ENCODE results near the gene PAXX. TPM values are rescaled to one million over a fixed set of nuclear protein-coding genes. Genes with fewer than 3 reads are reported as not detected.

Gene PAXX
- total RNA-seq, 1 donor from 2014 or later: 15.3 TPM

- no peak overlapping the region for H3K4me3 ChIP-seq (ENCODE audit: insufficient read depth, low read depth, low read length)
- no peak overlapping the region for H3K9ac ChIP-seq (ENCODE audit: low read length)
- no peaks in the 10 kb centered on the region for H3K9me3 ChIP-seq (ENCODE audit: insufficient read depth, low read depth, low read length)
- H3K27me3 ChIP-seq (ENCODE audit: insufficient read depth, low read length): no peaks in the 10 kb centered on the region
- Mint-ChIP-seq H3K4me1 (ENCODE audit: low read depth, unreplicated experiment) (no peaks in the 10 kb centered on the region), H3K4me3 (ENCODE audit: unreplicated experiment) (no peak overlapping the region), H3K9me3 (ENCODE audit: unreplicated experiment) (peaks cover 3% of the 10 kb centered on the region), H3K27ac (ENCODE audit: unreplicated experiment) (no peak overlapping the region), H3K36me3 (ENCODE audit: low read depth, unreplicated experiment) (no peaks in the 10 kb centered on the region), H3K27me3 (ENCODE audit: low read depth, unreplicated experiment) (peaks cover 11% of the 10 kb centered on the region)
- H3K4me1 ChIP-seq (ENCODE audit: insufficient read depth, low read length): peaks cover 7% of the 10 kb centered on the region
- TF ChIP-seq, protein P1, sequence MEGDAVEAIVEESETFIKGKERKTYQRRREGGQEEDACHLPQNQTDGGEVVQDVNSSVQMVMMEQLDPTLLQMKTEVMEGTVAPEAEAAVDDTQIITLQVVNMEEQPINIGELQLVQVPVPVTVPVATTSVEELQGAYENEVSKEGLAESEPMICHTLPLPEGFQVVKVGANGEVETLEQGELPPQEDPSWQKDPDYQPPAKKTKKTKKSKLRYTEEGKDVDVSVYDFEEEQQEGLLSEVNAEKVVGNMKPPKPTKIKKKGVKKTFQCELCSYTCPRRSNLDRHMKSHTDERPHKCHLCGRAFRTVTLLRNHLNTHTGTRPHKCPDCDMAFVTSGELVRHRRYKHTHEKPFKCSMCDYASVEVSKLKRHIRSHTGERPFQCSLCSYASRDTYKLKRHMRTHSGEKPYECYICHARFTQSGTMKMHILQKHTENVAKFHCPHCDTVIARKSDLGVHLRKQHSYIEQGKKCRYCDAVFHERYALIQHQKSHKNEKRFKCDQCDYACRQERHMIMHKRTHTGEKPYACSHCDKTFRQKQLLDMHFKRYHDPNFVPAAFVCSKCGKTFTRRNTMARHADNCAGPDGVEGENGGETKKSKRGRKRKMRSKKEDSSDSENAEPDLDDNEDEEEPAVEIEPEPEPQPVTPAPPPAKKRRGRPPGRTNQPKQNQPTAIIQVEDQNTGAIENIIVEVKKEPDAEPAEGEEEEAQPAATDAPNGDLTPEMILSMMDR (IDR thresholded peaks at IDR 0.05; ENCODE audit: insufficient read depth, low read depth, low read length): no peak
- TF ChIP-seq EZH2 (IDR thresholded peaks at IDR 0.05; ENCODE audit: insufficient read depth, low read length): no peak
- H3K79me2 ChIP-seq (ENCODE audit: insufficient read depth, low read length): no peaks in the 10 kb centered on the region
- no peaks in the 10 kb centered on the region for H3K36me3 ChIP-seq (ENCODE audit: insufficient read depth, low read length)
- no peak overlapping the region for H3K4me2 ChIP-seq (ENCODE audit: low read length)
- DNase-seq (ENCODE audit: low read depth): no peak
- no peaks in the 10 kb centered on the region for H4K20me1 ChIP-seq (ENCODE audit: insufficient read depth, low read length)
- no peak for FAIRE-seq
- H2AFZ ChIP-seq (ENCODE audit: low read depth, low read length): no peak overlapping the region
- H3K27ac ChIP-seq (ENCODE audit: low read depth, low read length): no peak overlapping the region
Observed at GRCh38 chr9:136952876-136953770, 39.1 kb upstream of the PAXX start.

DNA sequence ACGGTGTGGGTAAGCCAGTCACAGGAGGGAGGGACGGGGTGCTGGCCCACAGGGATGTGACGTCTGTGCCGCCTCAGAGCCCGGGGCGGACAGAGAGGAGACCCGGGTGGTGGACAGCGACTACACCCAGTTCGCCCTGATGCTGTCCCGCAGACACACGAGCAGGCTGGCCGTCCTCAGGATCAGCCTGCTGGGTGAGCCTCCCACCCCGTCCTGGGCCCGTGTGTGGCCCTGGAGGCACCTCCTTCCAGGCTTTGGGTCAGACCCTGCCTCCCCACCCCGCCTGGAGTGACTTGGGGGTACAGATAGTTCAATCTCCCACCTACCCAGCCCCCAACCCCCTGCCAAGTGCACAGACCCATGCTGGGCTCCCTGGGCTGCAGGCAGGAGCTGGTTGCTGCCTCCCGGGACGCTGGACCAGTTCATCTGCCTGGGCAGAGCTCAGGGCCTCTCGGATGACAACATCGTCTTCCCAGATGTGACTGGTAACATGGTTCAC is 38.4 kb upstream of the PAXX start:
- Histone ChIP-seq H3K79me2 (ENCODE audit: insufficient read depth, low read length) (no peaks in the 10 kb centered on the region), H3K4me2 (ENCODE audit: low read length) (no peak overlapping the region), H2AFZ (ENCODE audit: low read depth, low read length) (no peak overlapping the region), H3K36me3 (ENCODE audit: insufficient read depth, low read length) (no peaks in the 10 kb centered on the region), H3K27me3 (ENCODE audit: insufficient read depth, low read length) (no peaks in the 10 kb centered on the region), H3K9me3 (ENCODE audit: insufficient read depth, low read depth, low read length) (no peaks in the 10 kb centered on the region), H3K9ac (ENCODE audit: low read length) (no peak overlapping the region), H3K4me1 (ENCODE audit: insufficient read depth, low read length) (peaks cover 7% of the 10 kb centered on the region), H3K27ac (ENCODE audit: low read depth, low read length) (no peak overlapping the region), H4K20me1 (ENCODE audit: insufficient read depth, low read length) (no peaks in the 10 kb centered on the region), H3K4me3 (ENCODE audit: insufficient read depth, low read depth, low read length) (no peak overlapping the region)
- no peaks in the 10 kb centered on the region for H3K4me1 Mint-ChIP-seq (ENCODE audit: low read depth, unreplicated experiment)
- DNase-seq (ENCODE audit: low read depth) (no peak), FAIRE-seq (no peak)
- H3K4me3 Mint-ChIP-seq (ENCODE audit: unreplicated experiment): no peak overlapping the region
- peaks cover 12% of the 10 kb centered on the region for H3K27me3 Mint-ChIP-seq (ENCODE audit: low read depth, unreplicated experiment)
- H3K9me3 Mint-ChIP-seq (ENCODE audit: unreplicated experiment): peaks cover 3% of the 10 kb centered on the region
- TF ChIP-seq EZH2 (IDR thresholded peaks at IDR 0.05; ENCODE audit: insufficient read depth, low read length): no peak
- TF ChIP-seq, protein P1 (IDR thresholded peaks at IDR 0.05; ENCODE audit: insufficient read depth, low read depth, low read length): no peak
- no peak overlapping the region for H3K27ac Mint-ChIP-seq (ENCODE audit: unreplicated experiment)
- H3K36me3 Mint-ChIP-seq (ENCODE audit: low read depth, unreplicated experiment): no peaks in the 10 kb centered on the region

Data from astrocyte (in vitro differentiated cells and primary cell).